HepG2 (cell line): ENCODE data around the gene SH3GLB2. TPM values are rescaled to one million over a fixed set of nuclear protein-coding genes. Genes with fewer than 3 reads are reported as not detected.

ENCODE experiments used
- ARNT2 ChIP-seq: sonication (generic); formaldehyde crosslinking; IDR thresholded peaks from 2 replicates; pipeline ENCODE4 v1.8.0; 2022; ENCODE audit warnings: mild to moderate bottlenecking, low read depth, missing genetic modification reagents, moderate library complexity
- CREBL2 ChIP-seq: sonication (generic); formaldehyde crosslinking; IDR thresholded peaks from 2 replicates; pipeline ENCODE4 v1.8.1; 2023; ENCODE audit warnings: missing genetic modification reagents, mild to moderate bottlenecking, borderline replicate concordance
- DNMT3B ChIP-seq: conservative IDR thresholded peaks from 2 replicates; pipeline ENCODE4 v1.6.1; 2016; ENCODE audit warnings: missing biosample characterization, control low read depth
- KAT8 ChIP-seq: IDR thresholded peaks from 2 replicates; pipeline ENCODE4 v1.6.1; 2016; ENCODE audit warnings: missing genetic modification reagents, missing compliant biosample characterization
- KDM3A ChIP-seq: IDR thresholded peaks from 2 replicates; pipeline ENCODE4 v1.6.1; 2018; ENCODE audit warnings: low read depth, missing compliant biosample characterization
- MYNN ChIP-seq: sonication (generic); formaldehyde crosslinking; IDR thresholded peaks from 2 replicates; pipeline ENCODE4 v1.4.0; 2020; ENCODE audit warnings: mild to moderate bottlenecking, low read depth, missing genetic modification reagents
- NFAT5 ChIP-seq: sonication (generic); formaldehyde crosslinking; IDR thresholded peaks from 2 replicates; pipeline ENCODE4 v1.4.0; 2020; ENCODE audit warnings: missing genetic modification reagents
- NFE2L2 ChIP-seq: fragments of 150-350 bp; IDR thresholded peaks from 2 replicates; pipeline ENCODE4 v1.6.1; 2014; ENCODE audit warnings: low read length
- REL ChIP-seq: sonication (generic); formaldehyde crosslinking; conservative IDR thresholded peaks from 2 replicates; pipeline ENCODE4 v1.8.0; 2022; ENCODE audit warnings: mild to moderate bottlenecking, missing genetic modification reagents, moderate library complexity
- RORA ChIP-seq: sonication (generic); formaldehyde crosslinking; IDR thresholded peaks from 2 replicates; pipeline ENCODE4 v1.5.0; 2020; ENCODE audit warnings: mild to moderate bottlenecking, missing genetic modification reagents, moderate library complexity
- SALL2 ChIP-seq: sonication (generic); formaldehyde crosslinking; IDR thresholded peaks from 2 replicates; pipeline ENCODE4 v1.8.1; 2023; ENCODE audit warnings: mild to moderate bottlenecking, missing genetic modification reagents, inconsistent platforms
- SIN3A ChIP-seq: IDR thresholded peaks from 2 replicates; pipeline ENCODE4 v1.6.1; 2011; ENCODE audit warnings: low read depth, mild to moderate bottlenecking, control low read depth, low read length, borderline replicate concordance
- SIX4 ChIP-seq: sonication (generic); formaldehyde crosslinking; IDR thresholded peaks from 2 replicates; pipeline ENCODE4 v1.4.0; 2020; ENCODE audit warnings: missing genetic modification reagents
- YEATS4 ChIP-seq: sonication (generic); formaldehyde crosslinking; IDR thresholded peaks from 2 replicates; pipeline ENCODE4 v1.4.0; 2020; ENCODE audit warnings: missing genetic modification reagents, borderline replicate concordance
- ZBTB34 ChIP-seq: sonication (generic); formaldehyde crosslinking; IDR thresholded peaks from 2 replicates; pipeline ENCODE4 v1.8.0; 2022; ENCODE audit warnings: mild to moderate bottlenecking, missing genetic modification reagents
- ZNF503 ChIP-seq: sonication (generic); formaldehyde crosslinking; IDR thresholded peaks from 2 replicates; pipeline ENCODE4 v1.4.0; 2020; ENCODE audit warnings: missing genetic modification reagents
- ZNF704 ChIP-seq: sonication (generic); formaldehyde crosslinking; IDR thresholded peaks from 2 replicates; pipeline ENCODE4 v1.8.1; 2023; ENCODE audit warnings: mild to moderate bottlenecking, inconsistent platforms, moderate library complexity, missing genetic modification reagents, borderline replicate concordance
- ZNF75D ChIP-seq: sonication (generic); formaldehyde crosslinking; IDR thresholded peaks from 2 replicates; pipeline ENCODE4 v1.8.1; 2023; ENCODE audit warnings: missing genetic modification reagents, mild to moderate bottlenecking, borderline replicate concordance
- ZNF775 ChIP-seq: sonication (generic); formaldehyde crosslinking; IDR thresholded peaks from 2 replicates; pipeline ENCODE4 v1.4.0; 2020; ENCODE audit warnings: missing genetic modification reagents, mild to moderate bottlenecking, moderate library complexity, borderline replicate concordance
- ZNF781 ChIP-seq: sonication (generic); formaldehyde crosslinking; IDR thresholded peaks from 2 replicates; pipeline ENCODE4 v1.5.1; 2020; ENCODE audit warnings: borderline replicate concordance, mild to moderate bottlenecking, missing genetic modification reagents; ENCODE audit errors: not compliant biosample characterization
- polyA plus RNA-seq, 8 experiments: library from polyadenylated mRNA; depleted of rRNA in 3 of 8; stranded (reverse) in 7 of 8; unstranded in 1 of 8; fragments of >200 nt; fragmentation: Illumina TruSeq in 4 of 8; extraction: Trizol in 4 of 8; gene quantifications; 2 replicates each; pipeline versions ENCODE4 v1.2.1 to v1.2.3, GENCODE V29; 2011 to 2016; ENCODE audit warnings: low read depth in 4 of 8, missing spikeins in 1 of 8, mixed read lengths in 1 of 8; ENCODE audit not compliant: insufficient read depth in 1 of 8
- total RNA-seq, 5 experiments: library from RNA; depleted of rRNA; stranded (reverse); fragments of >200 nt; fragmentation: Illumina TruSeq; extraction: Trizol; gene quantifications; 2 replicates each; pipeline ENCODE4 v1.2.3, GENCODE V29; 2016; ENCODE audit warnings: low read depth in 1 of 5

The SH3GLB2 gene
- total and polyA plus RNA-seq, 2 of the 13 experiments (the other 11 are each of a cell fraction or from before 2014, with no cell fraction given) = 24.0 to 40.6 TPM

GRCh38 chr9:129028192-129028966, at the start of gene SH3GLB2 (continued):
- TF ChIP-seq NFAT5 (no peak), CREBL2 (CRISPR knock-in tag) (no peak), KDM3A (CRISPR knock-in tag) (no peak), ZNF503 (CRISPR knock-in tag) (no peak), ZNF781 (CRISPR knock-in tag) (no peak), ZNF75D (CRISPR knock-in tag) (no peak), YEATS4 (CRISPR knock-in tag) (no peak), RORA (CRISPR knock-in tag) (no peak), SIN3A (no peak; the same call in 1 of the 2 replicates), ZBTB34 (CRISPR knock-in tag) (no peak), SIX4 (CRISPR knock-in tag) (no peak), SALL2 (CRISPR knock-in tag) (no peak), KAT8 (CRISPR knock-in tag) (no peak), ZNF704 (no peak), MYNN (CRISPR knock-in tag) (no peak), ZNF775 (no peak), ARNT2 (no peak), REL (CRISPR knock-in tag) (no peak), NFE2L2 (no peak), DNMT3B (CRISPR knock-in tag) (no peak)
